D341Med (cell line): Measurements from ENCODE around the gene NRXN2.
"Not testable (repeated sequence)": the region's sequence is repeated elsewhere in the genome, so short reads cannot be mapped to it uniquely, and the experiment has no call there.

ENCODE experiments used
- DNase-seq: peaks from one replicate; pipeline ENCODE4 v3.0.0; 2012; ENCODE audit warnings: low spot score

NRXN2 gene

DNA sequence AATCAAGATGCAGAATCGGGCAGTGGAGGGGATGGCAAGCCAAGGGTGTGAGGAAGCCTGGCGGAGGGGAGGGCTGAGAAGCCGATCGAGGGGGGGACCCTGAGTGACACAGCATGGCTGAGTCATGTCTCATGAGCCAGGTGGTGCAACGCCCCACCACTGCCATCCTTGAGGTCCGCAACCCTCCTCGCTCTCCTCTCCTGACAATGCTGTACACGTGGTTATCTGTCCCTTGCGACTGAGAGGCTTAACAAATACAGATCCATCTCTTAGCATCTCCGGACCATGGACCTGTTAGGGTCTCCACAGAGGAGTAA is 117.8 kb downstream of the NRXN2 start:
- no peak for DNase-seq

DNA sequence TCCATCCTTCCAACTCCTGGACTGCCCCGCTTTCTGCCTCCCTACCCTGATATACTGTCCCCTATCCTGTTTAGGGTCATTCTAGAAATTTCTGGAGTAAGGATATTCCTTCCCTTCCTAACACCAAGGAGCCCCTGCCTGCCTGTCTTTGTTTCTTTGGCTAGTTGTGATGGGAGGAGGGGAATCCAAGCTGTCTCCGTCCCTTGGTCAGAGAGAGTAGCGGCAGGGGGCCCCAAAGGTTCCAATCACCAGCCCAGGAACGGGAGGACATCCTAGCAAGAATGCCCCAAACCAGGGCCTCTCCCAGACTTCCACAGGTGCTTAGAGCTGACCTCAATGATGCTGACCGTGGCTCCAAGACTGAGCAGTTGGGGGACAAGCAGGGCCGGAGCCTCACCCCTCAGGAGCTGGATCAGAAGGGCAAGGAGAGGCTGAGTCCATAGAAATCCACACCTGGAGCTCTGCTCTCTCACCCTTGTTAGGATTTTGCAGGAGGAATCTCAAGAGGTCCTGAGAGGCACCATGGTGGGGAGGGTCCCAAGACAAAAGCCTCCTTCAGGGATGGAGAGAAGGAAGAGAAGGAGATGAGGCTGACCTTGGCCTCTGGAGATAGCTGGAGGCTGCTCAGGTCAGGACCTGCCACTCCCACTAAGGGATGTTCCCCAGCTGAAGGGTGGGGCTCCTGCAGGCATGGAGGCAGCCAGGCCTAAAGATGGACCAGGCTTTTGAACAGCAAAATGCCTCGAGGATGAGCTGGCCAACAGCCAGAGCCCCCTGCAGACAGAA is 118.3 kb downstream of the NRXN2 start:
- DNase-seq, result no peak

DNA sequence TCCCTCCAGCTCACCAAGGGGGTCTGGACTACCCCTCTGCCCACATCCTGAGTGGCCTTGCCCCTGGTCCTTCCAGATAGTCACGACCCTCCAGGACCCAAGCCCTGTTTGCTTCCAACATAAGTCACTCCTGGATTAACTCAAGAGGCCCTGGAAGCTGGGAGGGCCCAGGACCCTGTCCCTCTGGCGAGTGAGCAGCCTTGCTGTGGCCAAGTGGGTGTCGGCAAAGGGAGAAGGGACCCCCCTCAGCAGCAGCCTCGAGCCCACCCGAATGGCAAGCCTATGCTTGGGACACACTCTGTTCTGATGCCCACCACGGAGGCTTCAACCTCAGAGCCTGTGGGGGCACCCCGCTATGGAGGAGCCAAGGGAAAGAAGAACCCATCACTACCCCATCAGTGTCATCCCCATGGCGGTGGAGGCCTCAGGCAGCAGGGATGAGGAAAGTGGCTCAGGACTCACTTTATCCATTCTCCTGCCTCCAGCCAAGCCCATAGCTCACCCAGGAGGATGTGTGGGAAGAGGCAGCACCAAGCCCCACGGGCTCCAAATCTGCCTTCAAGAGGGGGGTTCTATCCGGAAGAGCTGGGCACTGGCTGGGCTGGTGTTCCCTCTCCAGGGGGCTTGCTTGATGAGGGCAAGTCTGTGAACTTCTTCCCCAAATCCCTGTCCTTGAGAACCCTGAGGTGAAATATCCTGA is 119.4 kb downstream of the NRXN2 start:
- DNase-seq, result no peak

DNA sequence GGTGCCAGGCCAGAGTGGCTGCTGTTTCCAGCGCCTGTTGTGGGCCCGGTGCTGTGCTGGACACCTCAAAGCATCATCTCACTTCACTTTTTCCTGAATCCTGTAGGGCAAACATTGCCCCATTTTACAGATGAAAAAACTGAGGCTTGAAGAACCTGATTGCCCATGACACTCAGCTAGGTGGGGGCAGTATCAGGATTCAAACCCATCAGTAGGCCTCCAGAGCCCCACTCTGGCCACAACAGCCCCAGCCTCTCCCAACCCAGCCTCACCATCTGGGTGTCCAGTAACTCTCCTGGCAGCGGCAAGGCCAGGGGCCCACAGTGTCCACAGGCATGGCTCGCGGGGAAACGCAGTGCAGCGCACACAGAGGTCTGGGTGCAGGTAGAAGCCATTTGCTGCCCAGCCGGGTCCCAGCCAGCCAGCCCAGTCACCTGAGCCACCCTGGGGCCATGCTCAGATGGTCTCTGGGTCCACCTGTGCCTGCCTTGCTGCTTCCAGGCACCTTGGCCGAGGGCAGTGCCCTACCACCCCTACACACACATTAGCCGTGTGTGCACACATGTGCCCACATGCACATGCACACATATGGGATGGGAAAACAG is 120.4 kb downstream of the NRXN2 start:
- DNase-seq, result no peak

DNA sequence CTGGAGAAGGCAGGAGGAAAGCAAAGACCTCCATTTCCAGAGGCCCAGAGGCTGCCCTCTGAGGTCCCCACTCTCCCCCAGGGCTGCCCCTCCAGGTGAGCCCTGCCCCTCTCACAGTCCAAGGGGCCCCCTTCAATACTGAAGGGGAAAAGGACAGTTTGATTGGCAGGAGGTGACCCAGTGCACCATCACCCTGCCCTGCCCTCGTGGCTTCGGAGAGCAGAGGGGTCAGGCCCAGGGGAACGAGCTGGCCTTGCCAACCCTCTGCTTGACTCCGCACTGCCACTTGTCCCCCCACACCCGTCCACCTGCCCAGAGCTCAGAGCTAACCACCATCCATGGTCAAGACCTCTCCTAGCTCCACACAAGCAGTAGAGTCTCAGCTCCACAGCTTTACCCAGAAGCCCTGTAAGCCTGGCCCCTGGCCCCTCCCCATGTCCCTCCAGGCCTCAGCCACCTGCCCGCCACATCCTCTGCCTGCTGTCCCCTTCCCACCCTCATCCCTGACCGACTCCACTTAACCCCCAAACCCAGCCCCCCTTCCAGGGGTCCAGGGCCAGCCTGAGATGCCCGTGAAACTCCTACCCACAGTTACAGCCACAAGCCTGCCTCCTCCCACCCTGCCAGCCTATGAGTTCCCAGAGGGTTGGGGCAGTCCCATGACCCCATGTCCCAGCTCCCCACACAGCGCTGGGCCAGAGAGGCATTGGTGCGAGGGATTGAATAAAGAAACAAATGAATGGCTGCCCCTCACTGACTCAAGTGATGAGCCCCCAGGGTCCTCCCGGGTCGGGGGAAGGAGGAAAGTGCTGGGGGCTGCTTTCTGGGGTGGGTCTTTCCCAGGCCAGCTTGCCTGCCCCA is 121.2 kb downstream of the NRXN2 start:
- DNase-seq, result no peak

DNA sequence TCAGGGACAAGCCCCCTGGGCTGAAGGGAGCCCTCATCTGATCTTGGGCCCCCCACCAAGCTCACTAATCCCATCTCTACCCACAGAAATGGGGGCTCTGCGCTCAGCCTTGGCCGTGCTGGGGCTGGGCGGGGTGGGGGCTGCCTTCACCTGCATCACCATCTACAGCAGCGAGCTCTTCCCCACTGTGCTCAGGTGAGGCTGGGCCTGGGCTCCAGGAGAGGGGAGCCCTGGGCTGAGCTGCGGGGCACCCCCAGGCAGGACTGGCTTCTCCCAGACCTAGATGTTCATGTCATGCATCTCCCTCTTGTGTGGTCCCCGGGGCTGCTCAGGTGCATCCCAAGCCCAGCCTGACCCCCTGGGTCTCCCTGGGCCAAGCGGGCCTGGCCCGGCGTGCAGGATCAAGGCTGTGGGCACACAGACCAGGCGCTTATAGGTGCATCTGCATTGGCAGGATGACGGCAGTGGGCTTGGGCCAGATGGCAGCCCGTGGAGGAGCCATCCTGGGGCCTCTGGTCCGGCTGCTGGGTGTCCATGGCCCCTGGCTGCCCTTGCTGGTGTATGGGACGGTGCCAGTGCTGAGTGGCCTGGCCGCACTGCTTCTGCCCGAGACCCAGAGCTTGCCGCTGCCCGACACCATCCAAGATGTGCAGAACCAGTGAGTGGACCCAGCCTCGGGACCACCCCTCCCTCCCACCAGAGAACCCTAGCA is 122.6 kb downstream of the NRXN2 start:
- no peak for DNase-seq

DNA sequence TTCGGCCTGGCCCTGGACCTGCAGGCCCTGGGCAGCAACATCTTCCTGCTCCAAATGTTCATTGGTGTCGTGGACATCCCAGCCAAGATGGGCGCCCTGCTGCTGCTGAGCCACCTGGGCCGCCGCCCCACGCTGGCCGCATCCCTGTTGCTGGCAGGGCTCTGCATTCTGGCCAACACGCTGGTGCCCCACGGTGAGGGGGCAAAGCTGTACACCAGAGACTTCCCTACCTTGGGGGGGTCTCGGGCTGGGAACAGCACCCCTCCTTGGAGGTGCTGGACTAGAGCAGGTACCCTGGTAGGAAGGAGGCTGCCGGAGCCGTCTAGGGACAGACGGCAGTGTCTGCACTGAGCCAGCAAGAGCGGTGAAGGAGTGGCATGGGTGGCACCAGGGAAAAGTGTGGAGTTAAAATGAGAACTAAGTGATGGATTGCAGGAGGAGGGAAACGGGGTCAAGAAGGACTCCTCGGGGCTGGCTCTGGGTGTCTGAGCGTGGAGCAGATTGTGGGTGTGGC is 123.2 kb downstream of the NRXN2 start:
- DNase-seq, result no peak

DNA sequence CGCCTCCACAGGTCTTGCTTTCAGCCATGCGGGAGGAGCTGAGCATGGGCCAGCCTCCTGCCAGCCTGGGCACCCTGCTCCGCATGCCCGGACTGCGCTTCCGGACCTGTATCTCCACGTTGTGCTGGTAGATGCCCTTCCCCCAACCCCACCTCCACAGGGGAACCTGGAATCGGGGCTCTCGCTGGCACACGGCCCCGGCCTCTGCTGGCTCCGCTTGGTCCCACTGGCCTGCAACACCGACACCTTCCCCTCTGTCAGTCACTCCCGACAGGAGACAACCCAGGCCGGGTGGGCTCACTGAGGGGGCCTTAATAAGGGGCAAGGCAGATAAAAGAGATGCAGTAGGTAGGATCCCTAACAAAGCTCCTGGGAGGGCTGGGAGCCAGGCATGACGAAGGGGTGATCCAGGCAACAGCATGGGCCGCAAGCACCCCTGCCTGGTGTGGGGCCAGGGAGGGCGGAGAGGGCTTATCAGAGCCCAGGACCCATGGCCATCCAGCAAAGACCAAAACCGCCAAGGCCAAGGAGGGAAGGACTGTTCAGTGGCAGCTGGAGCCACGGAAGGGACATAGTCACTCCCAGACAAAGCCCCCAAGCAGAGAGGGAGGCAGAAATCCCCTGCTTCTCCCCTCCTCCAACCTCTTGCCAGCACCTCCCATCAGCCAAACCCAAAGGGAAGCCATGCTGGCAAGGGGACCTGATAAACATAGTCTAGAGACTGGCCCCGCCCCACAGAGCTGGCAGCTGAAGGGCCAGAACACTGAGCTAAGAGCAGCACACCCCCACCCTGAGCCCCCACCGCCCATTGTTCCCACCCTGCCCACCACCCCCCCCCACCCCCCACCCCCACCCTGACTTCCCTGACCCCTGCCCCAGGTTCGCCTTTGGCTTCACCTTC is 124.0 kb downstream of the NRXN2 start:
- no peak for DNase-seq

DNA sequence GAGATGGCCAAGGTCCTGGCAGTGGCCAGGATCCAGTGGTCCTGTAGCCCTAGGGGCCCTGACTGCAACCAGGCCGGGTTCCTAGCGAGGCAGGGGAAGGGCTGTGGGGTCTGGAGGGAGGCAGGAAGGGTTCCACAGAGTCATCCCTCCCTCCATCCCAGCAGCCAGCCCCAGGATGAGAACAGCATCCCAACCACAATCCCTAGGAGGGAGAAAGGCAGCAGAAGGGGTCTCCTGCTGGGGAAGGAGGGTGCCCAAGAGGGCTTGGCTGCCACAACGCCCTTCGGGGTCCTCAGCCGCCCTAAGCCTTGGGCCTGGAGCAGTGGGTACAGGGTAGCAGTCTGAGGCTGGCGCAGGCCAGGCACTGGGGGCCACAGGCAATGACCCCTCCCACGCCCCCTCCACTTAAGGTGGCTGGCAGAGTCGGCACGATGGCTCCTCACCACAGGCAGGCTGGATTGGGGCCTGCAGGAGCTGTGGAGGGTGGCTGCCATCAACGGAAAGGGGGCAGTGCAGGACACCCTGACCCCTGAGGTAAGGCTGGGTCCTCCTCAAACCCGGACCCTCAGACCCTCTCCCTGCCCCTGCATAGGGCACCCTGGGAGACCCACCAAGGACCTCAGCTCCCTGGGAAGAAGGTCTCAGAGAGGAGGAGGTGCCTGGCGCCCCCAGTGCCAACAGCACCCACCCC is 124.7 kb downstream of the NRXN2 start:
- no peak for DNase-seq

DNA sequence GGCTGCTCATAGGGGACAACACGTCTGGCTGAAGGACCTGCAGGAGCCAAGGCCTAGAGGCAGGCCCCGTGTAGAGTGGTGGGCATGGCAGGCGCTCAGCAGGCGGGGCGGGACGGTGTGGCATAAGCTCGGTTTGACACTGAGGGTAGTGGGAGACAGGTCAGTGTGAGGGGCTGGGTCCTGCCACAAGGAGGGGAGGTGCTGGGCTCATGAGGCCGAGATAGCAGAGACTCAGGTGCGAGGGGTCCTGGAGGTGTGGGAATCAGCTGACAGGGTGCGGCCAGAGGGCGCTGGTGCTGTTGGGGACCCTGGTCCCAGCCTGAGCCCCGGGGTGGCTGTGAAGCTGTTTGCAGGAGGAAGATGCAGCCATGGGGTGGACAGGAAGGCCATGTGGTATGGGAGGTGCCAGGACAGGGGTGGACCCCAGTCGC is 125.3 kb downstream of the NRXN2 start:
- DNase-seq, result no peak

DNA sequence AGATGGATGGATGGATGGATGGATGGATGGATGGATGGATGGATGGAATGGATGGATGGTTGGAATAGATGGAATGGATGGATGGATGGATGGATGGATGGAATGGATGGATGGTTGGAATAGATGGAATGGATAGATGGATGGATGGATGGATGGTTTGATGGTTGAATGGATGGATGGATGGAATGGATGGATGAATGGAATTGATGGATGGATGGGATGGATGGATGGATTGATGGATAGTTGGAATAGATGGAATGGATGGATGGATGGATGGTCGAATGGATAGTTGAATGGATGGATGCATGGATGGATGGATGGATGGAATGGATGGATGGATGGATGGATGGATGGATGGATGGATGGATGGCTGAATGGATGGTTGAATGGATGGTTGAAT is 127.1 kb downstream of the NRXN2 start:
- not testable (repeated sequence) for DNase-seq

DNA sequence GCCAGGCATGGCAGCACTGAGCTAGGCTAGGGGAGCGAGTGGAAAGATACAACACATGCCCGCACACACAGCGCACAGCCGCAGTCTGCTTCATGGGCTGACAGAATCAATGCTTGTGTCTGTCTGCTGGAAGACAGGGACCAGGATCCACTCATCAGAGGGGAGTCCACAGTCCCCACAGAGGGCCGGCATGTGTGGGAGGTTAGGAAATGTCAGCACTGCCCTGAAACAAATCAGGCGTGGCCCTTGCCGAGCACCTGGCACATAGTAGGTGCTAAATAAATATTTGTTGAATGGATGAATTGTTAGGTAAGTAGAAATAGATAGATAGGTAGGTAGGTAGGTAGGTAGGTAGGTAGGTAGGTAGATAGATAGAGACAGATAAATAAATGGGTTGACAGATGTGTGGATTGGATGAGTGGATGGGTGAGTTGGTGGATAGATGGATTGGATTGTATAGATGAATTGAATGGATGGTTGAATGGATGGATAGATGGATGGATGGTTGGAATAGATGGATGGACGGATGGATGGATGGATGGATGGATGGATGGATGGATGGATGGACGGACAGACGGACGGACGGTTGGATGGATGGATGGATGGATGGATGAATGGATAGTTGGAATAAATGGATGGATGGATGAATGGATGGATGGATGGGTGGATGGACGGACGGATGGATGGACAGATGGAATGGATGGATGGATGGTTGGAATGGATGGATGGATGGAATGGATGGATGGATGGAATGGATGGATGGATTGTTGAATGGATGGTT is 128.6 kb downstream of the NRXN2 start:
- no peak for DNase-seq

DNA sequence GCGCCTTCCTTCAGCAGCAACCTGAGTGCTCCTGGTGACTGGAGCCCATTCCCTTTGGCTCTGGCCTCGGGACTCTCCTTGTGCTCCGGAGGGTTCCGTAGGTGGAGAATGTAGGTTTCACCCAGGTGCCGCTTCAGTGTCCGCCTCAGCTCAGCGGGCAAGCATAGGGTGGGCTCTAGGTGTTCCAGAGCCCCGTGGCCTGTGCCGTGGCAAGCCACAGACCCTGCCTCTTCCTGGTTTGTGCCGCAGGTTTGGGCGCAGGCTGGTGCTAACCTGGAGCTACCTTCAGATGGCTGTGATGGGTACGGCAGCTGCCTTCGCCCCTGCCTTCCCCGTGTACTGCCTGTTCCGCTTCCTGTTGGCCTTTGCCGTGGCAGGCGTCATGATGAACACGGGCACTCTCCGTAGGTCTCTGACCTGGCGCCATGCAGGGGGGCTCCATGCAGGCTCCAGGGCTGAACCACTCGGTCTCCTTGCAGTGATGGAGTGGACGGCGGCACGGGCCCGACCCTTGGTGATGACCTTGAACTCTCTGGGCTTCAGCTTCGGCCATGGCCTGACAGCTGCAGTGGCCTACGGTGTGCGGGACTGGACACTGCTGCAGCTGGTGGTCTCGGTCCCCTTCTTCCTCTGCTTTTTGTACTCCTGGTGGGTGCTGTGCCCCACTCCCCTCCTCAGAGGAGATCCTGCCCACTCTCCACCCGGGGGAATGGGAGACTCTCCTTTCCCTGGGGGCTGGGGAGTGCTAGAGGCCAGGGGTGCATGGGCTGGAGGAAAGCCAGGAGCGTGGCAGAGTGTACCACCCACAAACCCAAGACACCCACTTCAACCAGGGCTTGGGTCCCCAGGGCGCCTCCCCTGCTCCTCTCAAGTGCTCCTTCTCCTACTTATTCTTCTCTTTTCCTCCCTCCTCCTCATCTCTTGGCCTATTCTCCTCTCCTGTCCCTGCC is 129.6 kb downstream of the NRXN2 start:
- DNase-seq, result no peak

DNA sequence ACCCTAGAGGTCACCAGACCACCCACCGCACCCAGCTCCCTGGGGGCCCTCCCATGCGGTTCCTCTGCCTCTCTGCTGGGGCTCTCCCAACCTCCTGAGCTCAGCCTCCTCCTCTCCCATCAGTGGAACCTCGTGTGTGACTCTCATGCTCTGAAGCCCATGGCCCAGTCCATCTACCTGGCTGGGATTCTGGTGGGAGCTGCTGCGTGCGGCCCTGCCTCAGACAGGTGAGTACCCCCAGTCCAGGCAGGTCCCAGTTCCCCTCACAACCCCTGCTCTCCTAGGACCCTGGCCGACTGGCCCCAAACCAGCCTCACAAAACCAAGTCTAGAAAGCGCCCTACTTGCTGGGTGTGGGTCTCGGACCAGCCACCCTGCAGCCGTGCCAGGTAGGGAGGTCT is 130.3 kb downstream of the NRXN2 start:
- DNase-seq, result no peak

DNA sequence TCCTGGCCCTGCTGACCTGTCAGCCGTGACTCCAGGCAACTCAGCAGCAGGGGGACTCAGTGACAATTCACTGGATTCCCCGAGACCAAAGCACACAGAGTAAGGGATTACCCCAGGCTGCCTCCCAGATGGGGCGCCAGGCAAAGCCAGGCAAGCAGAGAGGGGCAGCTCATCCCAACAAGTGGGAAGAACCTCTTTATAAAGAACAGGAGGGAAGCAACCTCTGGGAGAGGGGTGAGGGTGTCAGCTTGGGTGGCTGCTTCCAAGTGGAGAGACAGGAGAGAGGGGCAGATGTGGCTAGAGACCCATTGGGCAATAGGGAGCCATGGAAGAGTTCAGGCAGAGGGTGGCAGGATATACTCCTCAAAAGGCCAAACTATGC is 130.8 kb downstream of the NRXN2 start:
- DNase-seq, result no peak

DNA sequence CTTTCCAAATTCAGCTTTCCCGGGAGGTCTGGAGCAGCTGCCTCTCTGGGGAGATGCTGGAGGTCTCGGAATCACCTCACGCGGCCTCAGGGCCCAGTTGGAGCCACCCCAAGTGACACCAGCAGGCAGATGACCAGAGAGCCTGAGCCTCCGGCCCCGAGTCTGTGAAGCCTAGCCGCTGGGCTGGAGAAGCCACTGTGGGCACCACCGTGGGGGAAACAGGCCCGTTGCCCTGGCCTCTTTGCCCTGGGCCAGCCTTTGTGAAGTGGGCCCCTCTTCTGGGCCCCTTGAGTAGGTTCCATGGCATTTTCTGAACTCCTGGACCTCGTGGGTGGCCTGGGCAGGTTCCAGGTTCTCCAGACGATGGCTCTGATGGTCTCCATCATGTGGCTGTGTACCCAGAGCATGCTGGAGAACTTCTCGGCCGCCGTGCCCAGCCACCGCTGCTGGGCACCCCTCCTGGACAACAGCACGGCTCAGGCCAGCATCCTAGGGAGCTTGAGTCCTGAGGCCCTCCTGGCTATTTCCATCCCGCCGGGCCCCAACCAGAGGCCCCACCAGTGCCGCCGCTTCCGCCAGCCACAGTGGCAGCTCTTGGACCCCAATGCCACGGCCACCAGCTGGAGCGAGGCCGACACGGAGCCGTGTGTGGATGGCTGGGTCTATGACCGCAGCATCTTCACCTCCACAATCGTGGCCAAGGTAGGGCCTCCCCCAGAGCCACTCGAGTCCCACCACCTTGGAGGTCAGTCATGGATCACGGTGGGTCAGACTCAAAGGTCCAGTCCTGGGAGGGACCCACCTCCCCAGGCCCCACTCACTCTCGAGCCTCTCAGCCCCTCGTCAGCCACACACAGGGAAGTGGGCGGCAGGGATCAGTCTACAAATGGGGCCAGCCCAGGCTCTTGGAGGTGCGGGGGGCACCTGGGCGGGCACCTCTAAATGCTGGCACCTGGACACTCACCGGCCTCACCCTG is 131.5 kb downstream of the NRXN2 start:
- no peak for DNase-seq

DNA sequence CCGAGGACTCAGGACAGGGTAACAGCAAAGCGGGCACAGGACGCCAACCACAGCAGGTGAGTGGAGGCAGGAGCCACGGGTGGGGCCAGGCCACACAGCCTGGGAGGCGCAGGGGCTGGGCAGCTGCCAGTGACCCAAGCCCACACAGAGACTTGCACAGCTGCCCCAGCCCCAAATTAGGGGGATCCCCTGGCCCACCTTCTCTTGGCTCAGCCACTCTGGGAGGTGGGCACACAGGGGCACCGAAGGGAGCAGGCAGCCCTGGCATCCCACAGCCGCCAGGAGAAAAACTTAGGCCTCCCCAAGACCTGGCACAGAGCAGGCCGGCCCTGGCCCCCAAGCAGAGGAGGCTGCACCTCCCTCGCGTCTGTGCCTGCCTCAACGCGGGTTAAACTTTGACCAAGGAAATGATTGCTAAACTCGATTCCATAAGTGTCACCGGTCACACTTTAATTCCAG is 132.2 kb downstream of the NRXN2 start, which contains the start of gene SLC22A12:
SLC22A12 (plus strand) TSS at position 458 of the 459 bp plus-strand sequence. CDS start 337 bp downstream, outside the sequence.
- no peak for DNase-seq
